Type B pancreatic cell (in vitro differentiated cells): Measurements from ENCODE around the gene NFIX. TPM values are rescaled to one million over a fixed set of nuclear protein-coding genes. Genes with fewer than 3 reads are reported as not detected.

Source experiments
- DNase-seq: peaks from one replicate; pipeline ENCODE4 v3.0.0; 2021; ENCODE audit warnings: mixed read lengths; ENCODE audit not compliant: unreplicated experiment; ENCODE audit errors: extremely low spot score
- H3K27ac Mint-ChIP-seq: 2 replicates; pipeline ENCODE4 v1.8.0; 2021; ENCODE audit warnings: mild to moderate bottlenecking, mixed read lengths
- H3K27me3 Mint-ChIP-seq: 2 replicates; pipeline ENCODE4 v1.8.0; 2021; ENCODE audit warnings: mixed read lengths
- H3K36me3 Mint-ChIP-seq: 2 replicates; pipeline ENCODE4 v1.8.0; 2021; ENCODE audit warnings: mixed read lengths
- H3K4me1 Mint-ChIP-seq: one replicate; pipeline ENCODE4 v1.8.0; 2021; ENCODE audit warnings: mixed read lengths; ENCODE audit not compliant: unreplicated experiment
- H3K4me3 Mint-ChIP-seq: 2 replicates; pipeline ENCODE4 v1.8.0; 2021; ENCODE audit warnings: mild to moderate bottlenecking, mixed read lengths
- H3K9me3 Mint-ChIP-seq: 2 replicates; pipeline ENCODE4 v1.8.0; 2021; ENCODE audit warnings: mixed read lengths
- CTCF ChIP-seq: fragments of 200-600 bp; sonication (generic); conservative IDR thresholded peaks from 2 replicates; pipeline ENCODE4 v1.5.0; 2021; ENCODE audit warnings: antibody characterized with exemption, mild to moderate bottlenecking
- total RNA-seq: library from RNA; stranded (reverse); gene quantifications from 2 replicates; pipeline ENCODE4 v1.2.1, GENCODE V29; 2021; ENCODE audit warnings: low replicate concordance

Gene NFIX
- total RNA-seq, 1 donor from 2014 or later: 12.4 TPM

- Mint-ChIP-seq H3K36me3 (no peaks in the 10 kb centered on the region), H3K4me1 (peaks cover 11% of the 10 kb centered on the region), H3K4me3 (peak overlapping the region; percentile 86), H3K9me3 (no peaks in the 10 kb centered on the region), H3K27ac (no peak overlapping the region), H3K27me3 (peaks cover 86% of the 10 kb centered on the region)
- no peak for TF ChIP-seq CTCF
- DNase-seq: no peak
Measured at GRCh38 chr19:12995596-12996405, 526 bp downstream of the NFIX start.

GRCh38 chr19:12996406-12997094 is 1.3 kb downstream of the NFIX start:
- no peaks in the 10 kb centered on the region for H3K36me3 Mint-ChIP-seq
- peaks cover 86% of the 10 kb centered on the region for H3K27me3 Mint-ChIP-seq
- DNase-seq: no peak
- no peak overlapping the region for H3K27ac Mint-ChIP-seq
- TF ChIP-seq CTCF: no peak
- peaks cover 9% of the 10 kb centered on the region for H3K4me1 Mint-ChIP-seq
- peak overlapping the region; percentile 72 for H3K4me3 Mint-ChIP-seq
- H3K9me3 Mint-ChIP-seq: no peaks in the 10 kb centered on the region

GRCh38 chr19:12997179-12997966 is 2.1 kb downstream of the NFIX start:
- Mint-ChIP-seq H3K4me1 (peaks cover 9% of the 10 kb centered on the region), H3K36me3 (no peaks in the 10 kb centered on the region), H3K27me3 (peaks cover 80% of the 10 kb centered on the region), H3K27ac (peak overlapping the region; percentile 63), H3K4me3 (peak overlapping the region; percentile 71), H3K9me3 (no peaks in the 10 kb centered on the region)
- DNase-seq: no peak
- no peak for TF ChIP-seq CTCF

- no peak for TF ChIP-seq CTCF
- peak overlapping the region; percentile 63 for H3K27ac Mint-ChIP-seq
- H3K9me3 Mint-ChIP-seq: no peaks in the 10 kb centered on the region
- DNase-seq: no peak
- peak overlapping the region; percentile 71 for H3K4me3 Mint-ChIP-seq
- H3K36me3 Mint-ChIP-seq: no peaks in the 10 kb centered on the region
- peaks cover 9% of the 10 kb centered on the region for H3K4me1 Mint-ChIP-seq
- peaks cover 76% of the 10 kb centered on the region for H3K27me3 Mint-ChIP-seq
Measured at GRCh38 chr19:12997967-12998940, 3.0 kb downstream of the NFIX start.

GRCh38 chr19:13001166-13001501 is 5.9 kb downstream of the NFIX start:
- H3K36me3 Mint-ChIP-seq: no peaks in the 10 kb centered on the region
- H3K9me3 Mint-ChIP-seq: no peaks in the 10 kb centered on the region
- H3K27me3 Mint-ChIP-seq: peaks cover 83% of the 10 kb centered on the region
- no peak for DNase-seq
- TF ChIP-seq CTCF: no peak
- H3K4me1 Mint-ChIP-seq: peaks cover 4% of the 10 kb centered on the region
- H3K4me3 Mint-ChIP-seq: no peak overlapping the region
- H3K27ac Mint-ChIP-seq: no peak overlapping the region
